MM.1S (cell line): ENCODE results near the gene ZNF723.

Source experiments
- EZH2 ChIP-seq: fragments of 300-600 bp; sonication (generic); optimal IDR thresholded peaks from 2 replicates; pipeline ENCODE3; 2017; ENCODE audit warnings: low read depth, mild to moderate bottlenecking, antibody characterized with exemption, low read length, mixed read lengths
- EZH2phosphoT487 ChIP-seq: fragments of 300-600 bp; sonication (generic); IDR thresholded peaks from 2 replicates; pipeline ENCODE4 v1.6.1; 2018; ENCODE audit warnings: antibody characterized with exemption, low read length
- TF ChIP-seq, protein P1 (sequence below): fragments of 300-600 bp; sonication (generic); IDR thresholded peaks from 2 replicates; pipeline ENCODE4 v1.5.1; 2016; ENCODE audit warnings: antibody characterized with exemption, low read length, mixed read lengths

DNA sequence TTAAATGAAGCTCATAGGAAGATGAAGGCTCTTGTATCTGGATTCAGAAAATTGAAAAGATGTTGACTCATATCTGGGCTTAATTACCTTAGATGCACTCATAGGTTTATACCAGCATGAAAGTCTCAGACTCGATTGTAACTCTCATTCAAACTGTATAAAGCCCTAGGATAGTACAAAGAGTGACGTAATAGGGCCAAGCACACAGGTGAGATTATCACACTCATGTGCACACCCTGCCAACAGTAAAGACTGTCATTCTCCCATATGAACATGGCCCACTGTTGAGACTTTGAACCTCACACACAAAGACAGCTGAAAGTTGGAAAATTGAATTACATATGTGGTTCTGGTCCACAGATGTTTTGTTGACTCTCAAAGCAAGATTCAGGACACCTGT lies 18.0 kb upstream of the ZNF723 start:
- TF ChIP-seq, protein P1, sequence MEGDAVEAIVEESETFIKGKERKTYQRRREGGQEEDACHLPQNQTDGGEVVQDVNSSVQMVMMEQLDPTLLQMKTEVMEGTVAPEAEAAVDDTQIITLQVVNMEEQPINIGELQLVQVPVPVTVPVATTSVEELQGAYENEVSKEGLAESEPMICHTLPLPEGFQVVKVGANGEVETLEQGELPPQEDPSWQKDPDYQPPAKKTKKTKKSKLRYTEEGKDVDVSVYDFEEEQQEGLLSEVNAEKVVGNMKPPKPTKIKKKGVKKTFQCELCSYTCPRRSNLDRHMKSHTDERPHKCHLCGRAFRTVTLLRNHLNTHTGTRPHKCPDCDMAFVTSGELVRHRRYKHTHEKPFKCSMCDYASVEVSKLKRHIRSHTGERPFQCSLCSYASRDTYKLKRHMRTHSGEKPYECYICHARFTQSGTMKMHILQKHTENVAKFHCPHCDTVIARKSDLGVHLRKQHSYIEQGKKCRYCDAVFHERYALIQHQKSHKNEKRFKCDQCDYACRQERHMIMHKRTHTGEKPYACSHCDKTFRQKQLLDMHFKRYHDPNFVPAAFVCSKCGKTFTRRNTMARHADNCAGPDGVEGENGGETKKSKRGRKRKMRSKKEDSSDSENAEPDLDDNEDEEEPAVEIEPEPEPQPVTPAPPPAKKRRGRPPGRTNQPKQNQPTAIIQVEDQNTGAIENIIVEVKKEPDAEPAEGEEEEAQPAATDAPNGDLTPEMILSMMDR = no peak
- TF ChIP-seq EZH2 (no peak), EZH2phosphoT487 (no peak)
